PC-9 (cell line): ENCODE results near the gene MOGAT2. TPM values are rescaled to one million over a fixed set of nuclear protein-coding genes. Genes with fewer than 3 reads are reported as not detected.

Source experiments
- BruUV-seq: library from RNA; stranded (reverse); fragments of 400-500 nt; replicated peaks from 2 replicates; lab custom pipeline; 2021; lab: Mats Ljungman, UMichigan
- CTCF ChIA-PET: fragments of 300-600 bp; sonication (Branson Sonifier 250); formaldehyde crosslinking; loops from one replicate; lab custom pipeline; 2022; ENCODE audit warnings: antibody characterized with exemption; lab: Charles Lee
- POLR2A ChIA-PET: fragments of 300-600 bp; sonication (Branson Sonifier 250); formaldehyde crosslinking; loops from one replicate; lab custom pipeline; 2022; ENCODE audit warnings: antibody characterized with exemption; ENCODE audit not compliant: unreplicated experiment; lab: Charles Lee
- DNase-seq, 2 experiments: peaks; one replicate each; pipeline versions ENCODE4 v3.0.0 to v3.0.0-alpha.2; 2015 to 2022; ENCODE audit warnings: mixed read lengths in 1 of 2
- H2AFZ ChIP-seq: fragments of 200-600 bp; sonication (generic); 2 replicates; pipeline ENCODE4 v1.8.1; 2017; ENCODE audit warnings: antibody characterized with exemption
- H3F3A ChIP-seq: fragments of 200-600 bp; sonication (generic); 2 replicates; pipeline ENCODE4 v1.8.1; 2017; ENCODE audit warnings: antibody characterized with exemption, mild to moderate bottlenecking, low read depth; ENCODE audit not compliant: insufficient read depth
- H3K27ac ChIP-seq: fragments of 200-600 bp; sonication (generic); 2 replicates; pipeline ENCODE4 v1.6.1; 2016; ENCODE audit warnings: mixed run types
- H3K27me3 ChIP-seq: fragments of 200-600 bp; sonication (generic); 2 replicates; pipeline ENCODE4 v1.6.1; 2016; ENCODE audit warnings: low read depth, mixed run types; ENCODE audit not compliant: insufficient read depth
- H3K36me3 ChIP-seq: fragments of 200-600 bp; sonication (generic); 2 replicates; pipeline ENCODE4 v1.6.1; 2016; ENCODE audit warnings: low read depth, mixed run types
- H3K4me1 ChIP-seq: fragments of 200-600 bp; sonication (generic); replicated peaks from 2 replicates; pipeline ENCODE4 v1.6.1; 2016; ENCODE audit warnings: mixed run types; ENCODE audit not compliant: insufficient read depth
- H3K4me2 ChIP-seq: fragments of 200-600 bp; sonication (generic); 2 replicates; pipeline ENCODE4 v1.6.1; 2017; ENCODE audit warnings: mixed run types
- H3K4me3 ChIP-seq: fragments of 200-600 bp; sonication (generic); 2 replicates; pipeline ENCODE4 v1.6.1; 2016; ENCODE audit warnings: mixed run types
- H3K79me2 ChIP-seq: fragments of 200-600 bp; sonication (generic); 2 replicates; pipeline ENCODE4 v1.6.1; 2017; ENCODE audit warnings: low read depth, mixed run types
- H3K9me2 ChIP-seq: fragments of 200-600 bp; sonication (generic); 2 replicates; pipeline ENCODE4 v1.8.1; 2017; ENCODE audit warnings: mild to moderate bottlenecking; ENCODE audit not compliant: insufficient read depth
- H3K9me3 ChIP-seq: fragments of 200-600 bp; sonication (generic); 2 replicates; pipeline ENCODE4 v1.8.1; 2016; ENCODE audit warnings: low read depth; ENCODE audit not compliant: insufficient read depth
- H4K20me1 ChIP-seq: fragments of 200-600 bp; sonication (generic); 2 replicates; pipeline ENCODE4 v1.8.1; 2017; ENCODE audit not compliant: insufficient read depth
- EZH2 ChIP-seq: fragments of 200-600 bp; sonication (generic); IDR thresholded peaks from 2 replicates; pipeline ENCODE4 v1.8.0; 2017; ENCODE audit warnings: antibody characterized with exemption, low read depth
- intact Hi-C: fragments of 100-400 bp; cut with micrococcal nuclease; formaldehyde crosslinking; loops from one replicate; pipeline ENCODE4 v1.10.0; 2022; ENCODE audit not compliant: unreplicated experiment
- total RNA-seq: library from RNA; stranded (reverse); gene quantifications from 2 replicates; pipeline ENCODE4 v1.2.3, GENCODE V29; 2021
- TF ChIP-seq, protein P1 (sequence below): fragments of 200-600 bp; sonication (generic); conservative IDR thresholded peaks from 2 replicates; pipeline ENCODE4 v1.6.1; 2017; ENCODE audit warnings: mixed run types, antibody characterized with exemption, mild to moderate bottlenecking, moderate library complexity

MOGAT2 gene
- total RNA-seq, 1 experiment from 2014 or later = not detected

- DNase-seq = no peak
- peaks cover 42% of the 10 kb centered on the region for H3K4me1 ChIP-seq
- H2AFZ ChIP-seq = no peak overlapping the region
- ChIA-PET CTCF (no interaction called here), POLR2A (no interaction called here)
- intact Hi-C loops = no loop called here
- no peaks in the 10 kb centered on the region for H4K20me1 ChIP-seq
- no peaks in the 10 kb centered on the region for H3K27me3 ChIP-seq
- no peak overlapping the region for H3K4me3 ChIP-seq
- H3K27ac ChIP-seq = no peak overlapping the region
- no peaks in the 10 kb centered on the region for H3K9me2 ChIP-seq
- no peaks in the 10 kb centered on the region for H3K36me3 ChIP-seq
- no peak overlapping the region for H3K4me2 ChIP-seq
- TF ChIP-seq, protein P1, sequence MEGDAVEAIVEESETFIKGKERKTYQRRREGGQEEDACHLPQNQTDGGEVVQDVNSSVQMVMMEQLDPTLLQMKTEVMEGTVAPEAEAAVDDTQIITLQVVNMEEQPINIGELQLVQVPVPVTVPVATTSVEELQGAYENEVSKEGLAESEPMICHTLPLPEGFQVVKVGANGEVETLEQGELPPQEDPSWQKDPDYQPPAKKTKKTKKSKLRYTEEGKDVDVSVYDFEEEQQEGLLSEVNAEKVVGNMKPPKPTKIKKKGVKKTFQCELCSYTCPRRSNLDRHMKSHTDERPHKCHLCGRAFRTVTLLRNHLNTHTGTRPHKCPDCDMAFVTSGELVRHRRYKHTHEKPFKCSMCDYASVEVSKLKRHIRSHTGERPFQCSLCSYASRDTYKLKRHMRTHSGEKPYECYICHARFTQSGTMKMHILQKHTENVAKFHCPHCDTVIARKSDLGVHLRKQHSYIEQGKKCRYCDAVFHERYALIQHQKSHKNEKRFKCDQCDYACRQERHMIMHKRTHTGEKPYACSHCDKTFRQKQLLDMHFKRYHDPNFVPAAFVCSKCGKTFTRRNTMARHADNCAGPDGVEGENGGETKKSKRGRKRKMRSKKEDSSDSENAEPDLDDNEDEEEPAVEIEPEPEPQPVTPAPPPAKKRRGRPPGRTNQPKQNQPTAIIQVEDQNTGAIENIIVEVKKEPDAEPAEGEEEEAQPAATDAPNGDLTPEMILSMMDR = no peak
- TF ChIP-seq EZH2 = no peak
- H3K9me3 ChIP-seq = no peaks in the 10 kb centered on the region
- H3F3A ChIP-seq = peaks cover 33% of the 10 kb centered on the region
- no TSS peak for BruUV-seq
- no peaks in the 10 kb centered on the region for H3K79me2 ChIP-seq
These were observed 40.0 kb downstream of the MOGAT2 start for GRCh38 chr11:75757651-75758050.

GRCh38 chr11:75759832-75760231, 42.2 kb downstream of the MOGAT2 start:
- POLR2A ChIA-PET = no interaction called here
- BruUV-seq = no TSS peak

DNA sequence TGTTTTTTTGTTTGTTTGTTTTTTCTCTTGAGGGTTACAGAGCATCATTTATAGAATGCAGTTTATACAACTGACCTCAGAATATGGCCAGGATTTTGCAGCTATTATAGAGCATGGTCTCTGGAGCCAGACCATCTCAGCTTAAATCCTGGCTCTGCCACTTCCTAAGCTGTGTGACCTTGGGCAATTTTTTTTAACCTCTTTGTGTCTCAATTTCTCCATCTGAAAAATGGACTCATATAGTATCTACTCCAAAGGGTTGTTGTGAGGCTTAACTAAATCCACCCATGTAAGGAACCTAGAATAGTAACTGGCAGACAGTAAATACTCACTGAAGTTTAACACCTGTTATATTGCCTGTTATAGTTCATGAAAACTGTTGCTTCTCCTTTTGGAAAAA, 42.6 kb downstream of the MOGAT2 start:
- Histone ChIP-seq H3K9me3 (no peaks in the 10 kb centered on the region), H3K4me1 (peaks cover 46% of the 10 kb centered on the region), H3K36me3 (no peaks in the 10 kb centered on the region), H3K79me2 (no peaks in the 10 kb centered on the region), H4K20me1 (no peaks in the 10 kb centered on the region), H3K4me3 (no peak overlapping the region), H3K9me2 (no peaks in the 10 kb centered on the region), H3K27ac (peak overlapping the region; percentile 18; the same call in 1 of the 2 replicates), H3K4me2 (0 out of 2 replicates have a peak overlapping the region, but pooled peaks have one; percentile 9), H3K27me3 (no peaks in the 10 kb centered on the region), H2AFZ (no peak overlapping the region), H3F3A (peaks cover 31% of the 10 kb centered on the region)
- ChIA-PET CTCF (no interaction called here), POLR2A (no interaction called here)
- intact Hi-C loops = no loop called here
- no peak for TF ChIP-seq EZH2
- TF ChIP-seq, protein P1 = no peak
- no TSS peak for BruUV-seq
- DNase-seq = no peak

More at GRCh38 chr11:75759832-75760231, 42.2 kb downstream of the MOGAT2 start:
- H3K27me3 ChIP-seq = no peaks in the 10 kb centered on the region
- H2AFZ ChIP-seq = no peak overlapping the region
- peaks cover 50% of the 10 kb centered on the region for H3K4me1 ChIP-seq
- H4K20me1 ChIP-seq = no peaks in the 10 kb centered on the region
- intact Hi-C loops = no loop called here
- 0 out of 2 replicates have a peak overlapping the region, but pooled peaks have one; percentile 9 for H3K4me2 ChIP-seq
- peaks cover 33% of the 10 kb centered on the region for H3F3A ChIP-seq
- CTCF ChIA-PET = no interaction called here
- H3K27ac ChIP-seq = peak overlapping the region; percentile 18; the same call in 1 of the 2 replicates
- no peak for DNase-seq
- no peaks in the 10 kb centered on the region for H3K36me3 ChIP-seq
- H3K79me2 ChIP-seq = no peaks in the 10 kb centered on the region
- no peaks in the 10 kb centered on the region for H3K9me3 ChIP-seq
- no peak overlapping the region for H3K4me3 ChIP-seq
- no peak for TF ChIP-seq EZH2
- TF ChIP-seq, protein P1 = no peak
- no peaks in the 10 kb centered on the region for H3K9me2 ChIP-seq
